Activated CD8-positive, alpha-beta memory T cell treated with anti-CD3 and anti-CD28 coated beads for 1 hour (primary cell): Measurements from ENCODE around the gene VPS9D1.
A peak's percentile ranks its signal among the peaks of the same experiment; 100 is the strongest.

Source experiments
- DNase-seq, 2 donors: peaks; one replicate each; pipeline ENCODE4 v3.0.0-alpha.2; 2020; ENCODE audit warnings: low read depth in 1 of 2; ENCODE audit errors: extremely low read depth in 1 of 2

VPS9D1 gene, protein sequence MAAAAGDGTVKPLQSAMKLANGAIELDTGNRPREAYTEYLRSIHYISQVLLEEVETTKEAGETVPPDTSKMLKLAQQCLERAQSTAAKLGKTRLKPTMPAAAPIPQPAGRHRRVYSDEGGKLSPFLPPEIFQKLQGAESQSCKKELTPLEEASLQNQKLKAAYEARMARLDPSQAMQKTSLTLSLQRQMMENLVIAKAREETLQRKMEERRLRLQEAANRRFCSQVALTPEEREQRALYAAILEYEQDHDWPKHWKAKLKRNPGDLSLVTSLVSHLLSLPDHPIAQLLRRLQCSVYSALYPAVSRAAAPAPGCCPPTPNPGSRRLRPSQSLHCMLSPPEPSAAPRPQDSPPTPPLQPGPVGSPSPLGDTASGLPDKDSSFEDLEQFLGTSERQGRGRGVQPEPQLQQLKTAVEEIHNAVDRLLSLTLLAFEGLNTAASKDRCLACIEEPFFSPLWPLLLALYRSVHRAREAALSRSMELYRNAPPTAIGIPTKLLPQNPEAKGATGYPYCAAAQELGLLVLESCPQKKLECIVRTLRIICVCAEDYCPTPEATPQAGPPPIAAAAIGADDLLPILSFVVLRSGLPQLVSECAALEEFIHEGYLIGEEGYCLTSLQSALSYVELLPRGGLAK

DNA sequence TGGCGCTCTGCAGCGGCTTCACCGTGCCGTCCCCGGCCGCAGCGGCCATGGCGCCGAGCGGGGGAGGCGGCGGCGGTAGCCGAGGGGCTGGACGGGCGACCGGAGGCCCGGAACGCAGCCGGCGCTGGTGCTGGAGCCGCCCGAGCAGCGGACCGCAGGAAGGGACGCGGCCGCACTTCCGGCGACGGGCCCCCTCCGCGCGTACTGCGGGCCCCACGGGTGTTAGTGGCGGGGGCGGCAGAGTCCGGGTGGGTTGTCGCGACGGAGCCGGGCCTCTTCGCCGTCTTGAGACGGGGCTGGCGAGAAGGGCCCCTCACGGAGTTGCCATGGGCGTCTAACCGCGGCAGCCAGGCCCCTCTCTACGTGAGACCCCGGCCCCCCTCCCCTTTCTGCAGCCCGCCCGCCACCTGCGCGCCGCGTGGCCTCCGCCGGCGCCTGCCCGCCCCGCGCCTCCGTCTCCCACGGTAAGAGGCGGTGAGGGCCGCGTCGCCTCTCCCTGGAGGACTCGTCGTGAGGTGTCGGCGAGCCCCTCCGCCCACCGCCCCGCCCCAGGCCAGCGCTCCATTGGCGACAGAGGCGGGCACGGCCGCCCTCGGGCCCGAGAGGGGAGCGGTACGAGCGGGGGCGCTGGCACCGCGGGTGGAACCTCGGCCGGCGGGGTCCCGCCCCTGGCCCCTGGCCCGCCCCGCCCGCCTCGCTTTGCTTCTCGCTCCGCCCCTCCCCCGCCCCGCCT, at the start of gene VPS9D1, which contains the start of gene ZNF276:
Gene VPS9D1 (minus strand): TSS at position 86 of the 733 bp plus-strand sequence. CDS start 37 bp downstream, at position 49.
Gene ZNF276 (plus strand): TSS at position 725 of the 733 bp plus-strand sequence. CDS start 104 bp downstream, outside the sequence.
- DNase-seq, result peak in 1 of 2 donors; percentile 82

DNA sequence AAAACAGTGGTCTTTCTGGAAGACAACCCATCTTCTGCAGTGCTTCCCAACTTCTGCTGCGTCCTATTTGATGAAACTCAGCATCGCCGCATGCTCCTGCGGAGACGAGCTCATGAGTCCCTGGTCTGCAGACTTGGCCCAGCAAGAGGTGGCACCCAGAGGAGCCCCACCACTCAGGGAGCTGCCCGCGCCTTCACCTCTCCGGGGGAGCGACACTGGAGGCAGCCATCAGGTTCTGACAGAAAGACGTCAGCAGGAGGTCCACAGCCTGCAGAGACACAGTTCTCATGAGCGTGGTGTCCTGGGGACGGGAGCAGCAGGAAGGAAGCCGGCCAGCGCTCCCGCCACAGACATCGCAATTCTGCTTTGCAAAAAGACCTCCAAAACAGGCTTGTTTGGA, 49.7 kb upstream of the VPS9D1 start:
- DNase-seq, result no peak

DNA sequence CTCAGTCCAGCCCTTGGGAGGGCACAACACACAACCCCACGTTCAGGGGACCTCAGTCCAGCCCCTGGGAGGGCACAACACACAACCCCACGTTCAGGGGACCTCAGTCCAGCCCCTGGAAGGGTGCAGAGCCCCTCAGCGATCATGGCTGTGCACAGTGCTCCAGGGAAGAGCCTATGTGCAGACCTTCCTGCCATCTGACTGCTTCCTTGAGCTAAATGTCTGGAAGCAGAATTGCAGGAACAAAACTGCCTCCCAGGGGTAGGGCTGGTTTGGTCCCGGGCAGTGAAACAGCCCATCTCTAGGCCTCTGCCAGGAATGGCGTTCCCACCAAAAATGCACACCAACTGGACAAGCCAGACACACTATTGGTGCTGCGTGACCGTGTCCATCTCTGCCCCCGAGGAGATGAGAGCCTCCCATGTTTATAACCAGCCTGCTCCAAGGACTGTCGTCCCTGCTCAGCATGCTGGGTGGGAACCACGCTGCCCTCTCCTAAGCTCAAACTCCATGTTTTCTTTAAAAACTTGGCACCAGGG, 44.7 kb upstream of the VPS9D1 start:
- no peak for DNase-seq

DNA sequence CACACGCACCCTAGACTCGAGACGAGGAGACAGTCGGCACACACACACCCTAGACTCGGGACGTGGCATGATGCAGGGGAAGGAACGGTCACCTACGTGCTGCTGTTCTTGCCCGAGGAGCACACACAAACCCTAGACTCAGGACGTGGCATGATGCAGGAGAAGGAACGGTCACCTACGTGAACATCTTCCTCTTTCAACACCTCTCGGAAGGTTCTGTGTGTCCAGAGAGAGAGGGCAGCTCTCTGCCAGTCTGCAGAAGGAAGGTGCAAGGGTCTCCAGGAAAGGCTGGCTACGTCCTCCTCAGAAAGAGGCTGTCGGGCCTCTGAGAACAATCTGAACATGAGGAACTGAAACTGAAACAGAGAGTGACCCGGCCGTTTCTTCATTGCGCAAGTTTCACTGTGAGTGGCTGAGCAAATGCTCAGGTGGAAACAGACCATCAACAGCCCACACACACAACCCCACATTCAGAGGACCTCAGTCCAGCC, 44.1 kb upstream of the VPS9D1 start:
- DNase-seq, result no peak

DNA sequence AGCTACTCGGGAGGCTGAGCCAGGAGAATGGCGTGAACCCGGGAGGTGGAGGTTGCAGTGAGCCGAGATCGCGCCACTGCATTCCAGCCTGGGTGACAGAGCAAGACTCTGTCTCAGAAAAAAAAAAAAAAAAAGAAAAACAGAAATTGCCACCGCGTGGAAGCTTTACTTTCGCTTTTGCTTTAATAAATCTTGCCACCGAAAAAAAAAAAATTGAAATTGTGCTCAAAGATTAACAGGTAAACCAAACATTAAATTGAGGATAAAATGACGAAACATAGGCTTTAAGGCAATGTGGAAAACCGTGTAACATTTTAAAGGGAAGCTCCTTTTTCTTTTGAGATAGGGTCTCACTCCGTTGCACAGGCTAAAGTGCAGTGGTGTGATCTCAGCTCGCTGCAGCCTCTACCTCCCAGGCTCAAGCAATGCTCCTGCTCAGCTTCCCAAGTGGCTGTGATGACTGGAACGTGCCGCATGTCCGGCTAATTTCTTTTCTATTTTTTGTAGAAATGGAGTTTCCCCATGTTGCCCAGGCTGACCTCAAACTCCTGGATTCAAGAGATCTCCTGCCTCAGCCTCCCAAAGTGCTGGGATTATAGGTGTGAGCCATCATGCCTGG, 40.7 kb upstream of the VPS9D1 start:
- no peak for DNase-seq

DNA sequence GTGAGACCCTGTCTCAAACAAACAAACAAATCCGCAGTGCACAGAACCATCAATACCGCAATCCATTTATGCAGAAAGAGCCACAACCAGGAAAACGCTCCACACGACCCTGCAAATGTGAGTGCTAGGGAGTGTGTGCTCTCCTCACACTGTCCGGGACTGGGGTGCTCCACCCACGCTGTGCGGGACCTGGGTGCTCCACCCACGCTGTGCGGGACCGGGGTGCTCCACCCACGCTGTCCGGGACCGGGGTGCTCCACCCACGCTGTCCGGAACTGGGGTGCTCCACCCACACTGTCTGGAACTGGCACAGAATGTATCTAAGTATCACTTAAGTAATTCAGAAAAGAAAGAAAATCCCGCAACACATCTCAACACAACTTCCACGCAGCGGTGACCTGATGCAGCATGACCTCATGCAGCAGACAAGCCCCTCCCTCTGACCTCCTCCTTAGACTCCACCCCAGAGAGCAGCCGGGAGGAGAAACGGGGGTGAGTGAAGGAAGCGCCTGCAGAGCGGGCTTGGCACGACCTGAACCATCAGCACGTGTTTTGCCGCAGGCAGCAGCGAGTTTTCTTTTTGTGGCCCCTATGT, 39.1 kb upstream of the VPS9D1 start:
- no peak for DNase-seq

DNA sequence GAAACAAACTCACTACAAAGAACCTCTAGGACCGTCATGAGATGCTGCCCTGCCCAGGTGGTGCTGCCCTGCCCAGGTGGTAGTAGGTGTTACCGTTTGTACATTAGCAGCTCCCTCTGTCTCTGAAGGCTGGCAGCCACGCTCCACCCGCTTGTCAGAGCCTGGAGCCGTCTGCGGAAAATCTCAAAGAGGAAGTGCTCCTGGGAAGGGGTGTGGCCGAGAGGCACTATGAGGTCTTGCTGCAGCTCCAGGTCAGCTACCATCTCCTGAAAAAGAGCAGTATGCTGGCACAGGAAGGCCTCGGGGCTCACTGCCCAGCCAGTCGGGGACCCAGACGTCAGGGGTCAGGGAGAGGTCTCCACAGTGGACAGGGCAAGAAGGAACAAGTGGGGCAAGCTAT, 28.9 kb upstream of the VPS9D1 start:
- no peak for DNase-seq

DNA sequence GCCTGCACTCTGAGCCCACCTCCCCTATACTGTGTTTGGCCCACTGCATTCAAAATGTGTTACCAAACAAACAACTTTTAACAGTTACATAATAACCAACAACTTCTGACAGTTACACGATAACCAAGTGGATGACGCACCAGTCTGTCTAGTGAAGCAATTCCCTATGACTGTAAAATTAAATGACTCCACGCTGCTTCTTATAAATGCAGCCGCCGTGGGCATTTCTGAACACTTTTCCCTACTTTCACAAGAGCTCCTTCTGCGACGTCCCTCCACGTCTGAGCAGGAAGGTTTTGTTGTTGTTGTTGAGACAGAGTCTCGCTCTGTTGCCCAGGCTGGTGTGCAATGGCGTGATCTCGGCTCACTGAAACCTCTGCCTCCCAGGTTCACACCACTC, 28.2 kb upstream of the VPS9D1 start:
- no peak for DNase-seq

DNA sequence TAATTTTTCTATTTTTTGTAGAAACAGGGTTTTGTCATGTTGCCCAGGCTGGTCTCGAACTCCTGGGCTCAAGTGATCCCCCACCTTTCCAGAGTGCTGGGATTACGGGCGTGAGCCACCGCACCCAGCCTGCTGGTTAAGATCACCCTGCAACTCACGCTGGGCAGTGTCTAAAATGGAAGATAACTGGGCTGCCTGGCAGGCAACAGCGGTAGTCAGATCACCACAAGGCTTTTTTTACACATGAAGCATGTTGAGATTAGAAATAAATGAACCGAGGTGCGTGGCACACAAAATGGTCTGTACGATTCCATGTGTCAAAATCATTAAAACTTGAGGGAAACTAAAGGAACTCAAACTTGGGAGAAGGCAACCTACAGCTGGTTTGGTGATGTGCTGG, 27.4 kb upstream of the VPS9D1 start:
- no peak for DNase-seq

DNA sequence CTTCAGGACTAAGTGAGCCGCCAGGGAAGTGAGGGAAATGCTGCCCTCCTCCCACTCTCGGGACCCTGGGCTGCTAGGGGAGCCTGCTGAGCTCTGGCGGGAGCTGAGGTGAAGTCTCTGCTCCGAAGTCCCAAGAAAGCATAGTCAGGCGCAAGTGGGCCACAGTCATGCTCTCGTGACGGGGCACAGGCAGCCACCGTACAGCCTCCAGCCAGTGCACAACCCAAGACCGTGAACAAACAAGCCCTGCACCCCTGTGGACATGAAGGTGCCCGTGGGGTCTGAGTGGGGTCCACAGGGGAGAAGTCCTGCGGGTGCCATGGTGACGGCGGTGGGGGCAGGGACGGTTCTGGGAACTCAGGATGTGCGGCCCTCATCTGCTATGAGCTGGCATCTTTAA, 25.3 kb upstream of the VPS9D1 start:
- no peak for DNase-seq

DNA sequence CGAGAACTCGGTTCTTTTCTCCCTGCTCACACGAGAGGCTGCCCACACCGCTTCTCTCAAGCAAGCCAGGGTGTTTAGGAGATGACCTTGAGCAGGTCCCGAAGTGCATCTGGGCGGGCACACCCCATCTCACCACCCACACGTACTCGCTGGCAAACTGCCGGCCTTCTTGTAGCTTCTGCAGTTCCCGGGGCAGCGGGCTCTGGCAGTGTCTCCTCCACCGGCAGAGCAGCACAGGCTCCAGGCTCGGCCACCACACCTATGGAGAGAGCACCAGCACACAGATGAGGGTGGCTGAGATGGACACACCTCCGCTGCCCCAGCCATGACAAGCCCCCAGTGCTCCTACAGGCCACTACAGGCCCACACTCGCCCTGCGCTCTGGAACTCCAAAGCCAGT, 24.1 kb upstream of the VPS9D1 start:
- no peak for DNase-seq

DNA sequence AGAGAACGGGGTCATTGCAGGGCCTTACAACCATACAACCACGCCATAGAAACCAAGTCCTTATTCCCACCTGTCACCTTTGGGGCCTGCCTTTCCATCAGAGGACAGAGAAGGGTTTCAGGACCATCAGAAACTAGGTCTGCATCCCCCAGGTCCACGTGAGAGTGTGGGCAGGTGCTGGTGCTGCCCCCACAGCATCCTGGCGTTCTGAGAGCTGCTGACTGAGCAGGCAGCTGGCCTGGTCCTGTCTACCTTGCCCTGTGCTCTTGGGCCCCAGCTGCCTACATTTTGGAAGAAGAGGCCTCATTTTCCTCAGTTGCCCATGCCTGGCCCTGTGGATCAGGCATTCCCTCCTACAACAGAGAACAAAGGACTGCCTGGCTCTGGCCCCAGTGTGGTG, 22.2 kb upstream of the VPS9D1 start:
- no peak for DNase-seq

DNA sequence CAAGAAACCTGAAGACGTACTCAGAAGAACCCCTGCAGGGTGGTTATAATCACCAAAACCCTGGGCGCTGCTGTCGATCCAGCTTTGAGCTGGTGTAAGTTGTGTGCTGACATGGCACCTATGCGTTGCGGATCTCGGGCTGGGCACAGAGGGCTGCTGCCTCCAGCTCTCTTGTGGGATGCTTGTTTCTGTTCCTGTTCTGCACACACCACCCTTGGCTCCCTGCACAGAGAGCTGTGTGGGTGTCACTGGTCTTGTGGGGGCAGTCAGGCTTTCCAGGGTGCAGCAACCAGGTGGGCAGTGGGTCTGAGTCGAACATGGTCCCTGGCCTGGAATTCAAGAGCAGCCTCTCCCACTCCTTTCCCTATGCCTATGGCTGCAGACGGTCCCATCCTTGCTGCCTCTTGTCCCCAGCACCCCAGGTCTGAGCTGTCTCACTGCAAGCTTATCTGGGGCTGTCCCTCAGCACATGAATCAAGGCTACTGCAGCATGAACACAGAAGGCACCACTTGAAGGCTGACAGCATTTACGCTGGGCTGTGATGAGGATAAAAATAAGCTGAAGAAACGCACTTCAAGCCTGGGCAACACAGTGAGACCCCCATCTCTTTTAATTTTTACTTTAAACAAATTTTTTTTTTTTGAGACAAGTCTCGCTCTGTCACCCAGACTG, 20.8 kb upstream of the VPS9D1 start:
- DNase-seq, result no peak

DNA sequence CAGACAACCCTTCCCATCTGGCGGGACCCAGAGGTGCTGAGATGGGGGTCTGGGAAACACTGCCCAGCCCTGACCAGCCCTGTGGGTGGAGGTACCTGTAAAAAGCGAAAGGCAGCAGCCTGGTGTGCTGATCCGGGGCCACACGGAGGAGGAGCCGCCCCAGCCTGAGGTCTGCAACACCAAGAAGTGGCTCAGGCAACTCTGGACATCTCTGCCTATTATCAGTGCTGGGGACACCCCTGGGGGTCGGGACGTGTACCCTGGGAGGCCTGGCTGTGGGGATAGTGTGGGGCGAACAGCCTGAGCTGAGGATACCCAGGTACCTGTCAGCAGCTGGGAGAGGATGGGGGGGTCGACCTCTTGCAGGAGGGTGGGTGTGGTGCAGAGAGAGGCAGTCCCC, 18.7 kb upstream of the VPS9D1 start:
- DNase-seq, result no peak

DNA sequence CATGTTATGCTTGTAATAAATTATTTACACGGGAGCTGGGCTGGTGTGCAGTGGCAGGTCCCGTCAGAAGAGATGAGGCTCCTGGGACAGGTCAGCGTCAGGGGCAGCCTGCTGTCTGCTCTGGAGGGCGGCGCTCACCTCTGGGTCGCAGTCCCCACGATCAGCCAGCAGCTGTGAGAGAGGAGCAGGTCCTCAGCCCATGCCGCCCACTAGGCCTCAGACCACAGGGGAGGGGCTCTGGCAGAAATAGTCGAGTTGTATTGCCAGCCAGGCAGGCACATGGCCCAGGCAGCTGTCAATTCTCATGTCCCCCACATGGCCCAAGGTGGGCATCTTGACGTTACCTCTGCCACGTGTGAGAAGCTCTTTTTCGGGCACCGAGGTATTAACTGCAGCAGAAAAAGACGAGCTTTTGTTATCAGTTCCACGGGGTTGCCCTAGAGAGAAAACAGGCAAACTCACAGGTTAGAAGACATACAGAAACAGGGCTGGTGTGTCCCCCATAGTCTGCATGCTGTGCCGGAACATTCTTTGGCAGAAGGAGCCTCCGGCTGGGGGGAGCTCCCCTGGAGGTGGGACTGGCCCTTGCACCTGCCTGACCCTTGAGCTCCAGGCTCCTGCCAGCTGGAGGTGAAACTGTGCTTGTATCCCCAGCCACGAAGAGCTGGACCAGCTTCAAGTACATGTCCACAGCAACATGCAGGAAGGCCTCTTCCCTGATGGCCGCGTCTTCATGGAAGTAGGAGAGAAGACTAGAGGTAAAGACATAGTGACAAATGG, 18.0 kb upstream of the VPS9D1 start:
- no peak for DNase-seq

DNA sequence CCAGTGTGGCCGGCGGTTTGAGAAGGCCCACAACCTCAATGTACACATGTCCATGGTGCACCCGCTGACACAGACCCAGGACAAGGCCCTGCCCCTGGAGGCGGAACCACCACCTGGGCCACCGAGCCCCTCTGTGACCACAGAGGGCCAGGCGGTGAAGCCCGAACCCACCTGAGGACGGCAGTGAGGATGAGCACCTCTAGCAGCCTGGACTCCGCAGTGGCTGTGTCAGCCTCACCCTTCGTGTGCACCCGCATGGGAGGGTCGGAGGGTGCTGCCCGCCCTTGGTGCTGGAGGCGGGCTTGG, 17.3 kb upstream of the VPS9D1 start:
- no peak for DNase-seq

DNA sequence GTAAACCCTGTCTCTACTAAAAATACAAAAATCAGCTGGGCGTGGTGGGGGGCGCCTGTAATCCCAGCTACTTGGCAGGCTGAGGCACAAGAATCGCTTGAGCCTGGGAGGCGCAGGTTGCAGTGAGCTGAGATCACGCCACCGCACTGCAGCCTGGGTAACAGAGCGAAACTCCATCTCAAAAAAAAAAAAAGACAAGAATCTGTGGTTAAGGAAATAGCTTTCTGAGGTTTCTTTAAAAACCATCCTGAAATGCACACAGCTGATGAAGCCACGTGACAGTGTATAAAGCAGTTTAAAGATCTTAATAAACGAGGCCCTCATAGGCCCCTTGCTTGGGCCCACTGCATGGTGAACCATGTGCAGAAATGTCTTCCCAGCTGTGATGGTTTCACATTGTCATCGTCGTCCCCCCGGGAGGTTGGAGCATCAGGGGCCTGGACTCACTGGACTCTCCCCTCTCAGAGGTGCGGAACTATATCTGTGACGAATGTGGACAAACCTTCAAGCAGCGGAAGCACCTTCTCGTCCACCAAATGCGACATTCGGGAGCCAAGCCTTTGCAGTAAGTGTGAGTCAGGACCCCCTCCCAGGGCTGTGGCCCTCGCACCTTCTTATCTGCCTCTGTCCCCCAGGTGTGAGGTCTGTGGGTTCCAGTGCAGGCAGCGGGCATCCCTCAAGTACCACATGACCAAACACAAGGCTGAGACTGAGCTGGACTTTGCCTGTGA, 16.8 kb upstream of the VPS9D1 start:
- DNase-seq, result no peak

DNA sequence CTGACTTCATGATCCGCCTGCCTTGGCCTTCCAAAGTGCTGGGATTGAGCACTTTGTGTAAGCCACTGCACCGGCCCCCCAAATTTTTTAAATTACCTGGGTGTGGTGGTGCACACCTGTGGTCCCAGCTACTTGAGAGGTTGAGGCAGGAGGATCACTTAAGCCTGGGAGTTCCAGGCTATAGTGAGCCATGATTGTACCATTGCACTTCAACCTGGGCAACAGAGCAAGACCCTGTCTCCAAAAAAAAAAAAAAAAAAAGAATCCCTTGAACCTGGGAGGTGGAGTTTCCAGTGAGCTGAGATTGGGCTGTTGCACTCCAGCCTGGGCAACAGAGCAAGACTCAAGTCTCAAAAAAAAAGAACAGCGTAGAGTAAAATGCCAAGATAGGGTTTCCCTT, 15.9 kb upstream of the VPS9D1 start:
- DNase-seq, result no peak

DNA sequence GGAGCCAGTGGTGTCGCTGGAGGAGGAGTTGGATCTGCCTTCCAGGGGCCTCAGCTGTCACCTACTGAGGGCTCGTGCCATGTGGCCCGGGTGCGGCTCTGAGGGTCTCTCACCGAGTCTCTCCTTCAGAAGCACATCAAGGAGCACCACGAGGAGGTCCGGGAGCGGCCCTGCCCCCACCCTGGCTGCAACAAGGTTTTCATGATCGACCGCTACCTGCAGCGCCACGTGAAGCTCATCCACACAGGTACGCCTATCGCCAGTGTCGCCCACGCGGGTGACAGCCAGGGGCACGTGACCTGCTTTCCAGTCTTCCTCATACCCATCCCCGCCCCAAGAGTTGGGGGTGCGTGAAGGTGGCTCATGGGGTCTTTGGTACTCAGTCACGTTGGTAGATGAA, 13.1 kb upstream of the VPS9D1 start:
- DNase-seq, result no peak
